ENCODE results near the gene FRS2.
A peak's percentile ranks its signal among the peaks of the same experiment; 100 is the strongest.

FRS2 gene

DNA sequence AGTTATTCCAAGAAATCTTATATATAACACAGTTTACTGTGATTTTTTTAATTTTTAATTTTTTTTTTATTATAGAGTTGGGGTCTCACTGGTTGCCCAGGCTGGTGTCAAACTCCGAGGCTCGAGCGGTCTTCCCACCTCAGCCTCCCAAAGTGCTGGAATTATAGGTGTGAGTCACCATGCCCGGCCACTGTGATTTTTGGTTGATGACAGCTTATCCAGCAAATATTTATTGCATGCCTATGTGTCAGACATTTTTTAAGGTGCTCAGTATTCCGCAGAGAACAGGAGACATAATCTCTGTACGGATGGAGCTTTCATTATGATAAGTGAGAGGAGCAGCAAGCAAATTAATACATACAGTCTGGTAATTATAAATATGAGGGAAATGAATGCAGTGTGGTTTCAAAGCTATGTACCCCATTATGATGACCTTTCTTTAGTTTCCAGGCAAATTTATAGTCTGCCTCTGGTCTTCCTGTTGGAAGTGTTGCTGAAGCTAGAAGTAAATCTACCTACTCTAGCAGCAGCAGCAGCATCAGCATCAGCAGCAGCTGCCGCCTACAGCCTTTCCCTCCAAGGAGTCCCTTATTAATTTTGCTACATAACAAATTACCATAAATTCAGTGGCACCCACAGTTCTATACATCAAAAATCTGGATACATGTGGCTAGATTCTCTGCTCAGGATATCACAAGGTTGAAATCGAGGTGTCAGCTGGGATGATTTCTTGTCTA, 32.3 kb downstream of the FRS2 start:
- no peak for DNase-seq

GRCh38 chr12:69508091-69508490, 37.9 kb downstream of the FRS2 start:
- no peak for DNase-seq

GRCh38 chr12:69508621-69509020, 38.4 kb downstream of the FRS2 start:
- no peak for DNase-seq

DNA sequence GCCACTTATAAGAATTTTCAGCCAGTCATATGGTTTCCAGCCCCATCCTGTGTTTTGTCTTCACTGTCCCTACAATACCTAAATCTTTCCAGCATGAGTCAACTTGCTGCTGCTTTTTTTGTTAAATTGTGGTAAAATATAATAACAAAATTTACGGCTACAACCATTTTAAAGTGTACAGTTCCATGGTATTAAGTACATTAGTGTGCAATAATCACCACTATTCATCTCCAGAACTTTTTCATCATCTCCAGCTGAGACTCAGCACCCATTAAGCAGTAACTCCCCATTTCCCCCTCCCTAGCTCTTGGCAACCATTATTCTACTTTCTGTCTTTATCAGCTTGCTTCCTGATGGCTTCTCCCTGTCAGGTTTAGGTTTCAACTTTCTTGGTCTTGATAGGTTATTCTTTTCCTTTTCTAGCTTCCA, 39.1 kb downstream of the FRS2 start:
- no peak for DNase-seq

DNA sequence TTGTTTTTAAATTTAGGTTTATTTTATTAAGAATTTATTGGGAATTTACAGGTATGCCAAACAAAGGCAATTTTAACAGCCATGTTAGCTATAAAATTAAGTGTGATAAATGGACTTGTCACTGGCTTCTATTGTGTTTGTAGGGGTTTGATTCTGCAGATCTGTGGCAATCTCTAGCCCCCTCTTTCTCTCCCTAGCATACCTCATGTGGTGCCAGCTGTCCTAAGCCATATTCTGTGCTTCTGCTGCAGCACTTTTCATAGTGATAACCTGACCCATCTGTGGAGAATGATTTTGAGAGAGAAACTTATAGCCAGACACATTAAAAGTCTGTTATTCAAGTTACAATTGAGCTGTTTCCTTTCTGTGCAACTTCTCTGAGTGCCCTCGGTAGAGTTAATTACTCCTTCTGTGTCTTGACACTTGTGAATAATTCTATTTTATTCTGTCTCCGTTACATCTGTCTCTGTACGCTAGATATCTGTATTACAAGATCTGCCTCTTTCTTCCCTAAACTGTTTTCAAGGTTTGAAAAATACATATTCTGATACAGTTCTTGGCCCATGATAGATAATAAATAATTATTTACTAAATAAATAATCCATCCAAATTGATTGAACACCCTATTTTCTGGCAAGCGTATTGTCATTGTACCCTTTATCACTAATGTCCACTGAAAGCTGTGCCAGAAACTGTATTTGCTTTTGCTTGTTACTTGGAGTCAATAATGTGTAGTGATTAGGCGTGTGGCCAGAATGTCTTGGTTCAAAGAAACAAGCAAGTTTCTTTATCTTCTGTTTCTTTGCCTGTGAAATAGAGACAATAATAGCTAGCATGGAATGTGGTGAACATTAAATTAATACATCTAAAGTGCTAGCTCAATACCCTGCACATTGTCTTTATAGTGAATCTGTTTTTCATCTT, 40.0 kb downstream of the FRS2 start:
- no peak for DNase-seq

- no peak for DNase-seq
Observed at GRCh38 chr12:69511016-69511415, 40.8 kb downstream of the FRS2 start.

DNA sequence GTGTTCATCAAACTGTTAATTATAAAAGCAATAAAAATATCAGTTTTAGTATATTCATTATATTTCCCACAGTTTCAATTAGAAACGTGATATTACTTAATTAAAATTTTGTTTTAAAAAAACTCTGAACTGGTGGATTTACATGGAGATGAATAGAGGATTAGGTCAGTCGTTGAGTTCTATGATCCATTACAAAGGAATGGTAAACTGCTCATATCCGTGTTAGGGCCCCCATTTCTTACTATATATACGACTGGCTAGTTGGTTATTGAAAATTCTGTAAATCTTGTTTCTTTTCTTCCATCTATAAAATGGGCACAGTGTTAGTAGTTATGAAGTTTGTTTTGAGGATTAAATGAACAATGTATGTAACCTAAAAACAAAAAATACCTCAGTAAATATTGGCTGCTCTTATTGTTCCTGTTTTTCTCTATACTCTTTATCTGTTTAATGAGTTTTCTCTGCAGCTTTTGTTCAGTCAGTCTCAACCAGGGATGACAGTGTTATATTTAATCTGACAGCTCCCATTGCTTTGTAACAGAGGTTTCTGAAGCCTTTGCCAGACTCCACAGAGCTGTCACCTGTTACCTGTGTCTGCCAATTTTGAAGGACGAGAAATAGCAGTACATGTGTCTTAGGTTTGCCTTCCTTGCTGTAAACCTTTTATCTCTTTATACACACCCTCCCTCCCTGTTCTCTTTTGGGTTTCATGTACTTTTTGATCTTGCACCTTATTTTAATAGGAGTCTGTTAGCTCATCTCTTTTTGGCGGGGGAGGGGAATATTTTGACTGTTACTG, 41.5 kb downstream of the FRS2 start:
- DNase-seq: no peak

DNA sequence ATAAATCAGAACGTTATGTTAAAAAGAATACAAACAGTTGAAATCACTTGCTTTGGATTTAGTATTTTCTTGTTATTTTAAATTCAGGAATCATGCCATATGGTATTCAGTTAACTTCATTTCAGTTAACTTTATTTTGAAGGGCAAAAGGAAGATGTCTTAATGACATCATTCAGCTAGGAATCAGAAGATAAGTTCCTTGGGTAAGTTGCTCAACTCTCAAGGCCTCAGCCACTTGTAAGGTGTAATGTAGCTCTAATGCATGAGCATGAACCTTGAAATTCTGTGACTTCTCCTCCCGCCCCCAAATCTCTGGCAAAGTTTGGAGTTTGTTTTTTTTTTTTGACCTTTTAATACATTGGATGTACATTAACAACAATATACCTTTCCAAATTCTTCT, 42.6 kb downstream of the FRS2 start:
- no peak for DNase-seq

- DNase-seq: no peak
Observed at GRCh38 chr12:69513297-69513696, 43.1 kb downstream of the FRS2 start.

DNA sequence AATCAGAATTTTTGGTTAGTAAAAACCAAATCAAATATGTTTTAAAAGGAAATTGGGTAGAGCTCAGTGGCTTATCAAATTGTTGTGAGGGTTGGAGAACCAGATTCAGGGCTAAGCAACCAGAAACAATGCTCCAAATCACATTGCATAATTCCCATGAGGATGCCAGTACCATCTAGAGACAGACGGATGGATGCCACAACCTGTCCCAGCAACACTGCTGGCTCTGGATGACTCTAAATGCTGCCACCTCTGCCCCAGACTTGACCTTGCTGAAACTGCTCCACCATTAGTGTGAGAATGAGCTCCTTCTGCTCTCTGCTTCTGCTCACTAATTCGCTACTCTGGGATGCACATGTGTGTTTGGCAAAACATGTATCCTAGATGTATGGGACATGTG, 43.9 kb downstream of the FRS2 start:
- no peak for DNase-seq

DNA sequence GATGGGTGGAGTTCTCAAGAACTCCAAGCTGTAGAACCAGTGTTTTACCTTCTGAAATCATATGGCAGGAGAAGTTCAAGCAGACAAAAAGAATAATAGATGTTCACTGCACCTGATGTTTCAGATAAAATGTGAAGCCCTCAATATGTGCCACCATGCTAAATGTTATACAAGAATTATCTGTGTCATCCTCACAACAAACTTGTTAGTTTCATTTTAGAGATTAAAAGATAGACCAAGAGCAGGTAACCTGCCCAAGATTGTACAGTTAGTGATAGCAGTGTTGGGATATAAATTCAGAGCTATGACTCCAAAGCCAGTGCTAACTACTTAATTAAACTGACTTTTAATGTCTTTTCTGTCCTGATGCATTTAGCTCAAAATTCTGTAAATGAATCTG, 44.7 kb downstream of the FRS2 start:
- no peak for DNase-seq

GRCh38 chr12:69515394-69515930, 45.3 kb downstream of the FRS2 start:
- DNase-seq: no peak

- no peak for DNase-seq
Observed at GRCh38 chr12:69516950-69517349, 46.8 kb downstream of the FRS2 start.

- no peak for DNase-seq
Observed at GRCh38 chr12:69517406-69517805, 47.2 kb downstream of the FRS2 start.

DNA sequence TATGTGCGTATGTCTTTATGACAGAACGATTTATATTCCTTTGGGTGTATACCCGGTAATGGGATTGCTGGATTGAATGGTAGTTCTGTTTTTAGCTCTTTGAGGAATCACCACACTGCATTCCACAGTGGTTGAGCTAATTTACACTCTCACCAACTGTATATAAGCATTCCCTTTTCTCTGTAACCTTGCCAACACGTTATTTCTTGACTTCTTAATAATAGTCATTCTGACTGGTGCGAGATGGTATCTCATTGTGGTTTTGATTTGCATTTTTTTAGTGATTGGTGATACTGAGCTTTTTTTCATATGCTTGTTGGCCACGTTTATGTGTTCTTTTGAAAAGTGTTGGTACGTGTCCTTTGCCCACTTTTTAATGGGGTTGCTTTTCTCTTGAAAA, 49.7 kb downstream of the FRS2 start:
- DNase-seq: no peak

DNA sequence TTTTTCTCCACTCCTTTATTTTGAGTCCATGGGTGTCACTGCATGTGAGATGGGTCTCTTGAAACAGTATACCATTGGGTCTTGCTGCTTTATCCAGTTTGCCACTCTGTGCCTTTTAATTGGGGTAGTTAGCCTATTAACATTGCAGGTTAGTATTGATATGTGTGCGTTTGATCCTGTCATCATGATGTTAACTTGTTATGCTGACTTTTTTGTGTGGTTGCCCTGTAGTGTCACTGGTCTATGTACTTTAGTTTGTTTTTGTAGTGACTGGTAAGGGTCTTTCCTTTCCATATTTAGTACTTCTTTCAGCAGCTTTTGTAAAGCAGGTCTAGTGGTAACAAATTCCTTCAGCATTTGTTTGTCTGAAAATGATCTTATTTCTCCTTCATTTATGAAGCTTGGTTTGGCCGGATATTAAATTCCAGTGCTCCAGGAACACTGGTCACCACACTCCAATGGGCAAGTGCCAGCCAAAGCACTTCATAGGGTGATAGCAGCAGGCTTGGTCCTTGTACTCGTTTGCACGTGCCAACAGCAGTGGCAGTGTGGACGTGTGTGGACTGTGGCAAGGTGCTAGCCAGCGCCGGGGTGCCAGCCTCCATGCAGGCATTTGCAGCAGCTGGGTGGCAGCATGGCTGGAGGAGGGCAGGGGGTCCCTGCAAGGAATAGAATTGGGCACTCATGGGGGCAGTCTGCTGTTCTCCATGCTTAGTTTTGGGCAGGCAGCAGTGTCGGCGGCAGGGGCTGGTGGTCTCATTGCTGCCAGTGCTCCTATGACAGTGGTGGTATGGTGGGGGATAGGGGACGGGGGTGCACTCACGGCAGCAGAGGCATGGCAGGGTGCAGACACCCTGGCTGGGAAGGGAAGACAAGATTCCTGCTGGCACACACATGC, 53.5 kb downstream of the FRS2 start:
- DNase-seq: no peak

- no peak for DNase-seq
Observed at GRCh38 chr12:69524331-69524630, 54.1 kb downstream of the FRS2 start.

DNA sequence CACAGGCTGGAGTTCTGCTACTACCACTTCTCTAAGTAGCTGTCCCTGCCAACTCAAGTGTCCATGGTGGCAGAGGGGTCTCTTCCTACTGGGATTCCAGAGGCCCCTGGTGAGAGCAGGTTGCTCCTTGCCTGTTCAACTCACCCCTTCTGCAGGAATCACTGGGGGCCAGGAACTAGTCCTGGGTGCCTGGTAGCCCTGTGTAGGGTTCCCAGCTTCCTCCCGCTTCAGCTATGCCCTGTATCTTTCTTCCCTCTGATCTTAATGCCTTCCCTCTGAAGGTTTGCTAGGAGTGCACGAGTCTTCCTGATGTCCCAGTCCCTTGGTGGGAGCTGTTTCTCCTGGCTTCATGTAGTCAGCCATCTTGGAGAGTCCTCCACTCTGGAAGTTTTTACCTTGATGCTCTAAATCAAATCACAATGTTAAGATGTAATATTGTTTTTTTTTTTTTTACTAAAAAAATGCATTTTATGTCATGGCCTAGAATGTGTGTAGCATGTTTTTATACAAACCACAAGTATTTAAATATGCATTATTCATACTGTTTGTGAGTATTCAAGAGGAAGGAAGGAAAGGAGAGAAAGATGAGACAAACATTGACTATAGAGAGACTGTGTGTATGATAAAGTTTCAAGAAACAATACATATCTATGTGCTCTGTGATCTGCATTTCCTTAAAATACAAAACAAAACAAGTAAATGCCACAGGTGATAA, 54.7 kb downstream of the FRS2 start:
- DNase-seq: no peak

DNA sequence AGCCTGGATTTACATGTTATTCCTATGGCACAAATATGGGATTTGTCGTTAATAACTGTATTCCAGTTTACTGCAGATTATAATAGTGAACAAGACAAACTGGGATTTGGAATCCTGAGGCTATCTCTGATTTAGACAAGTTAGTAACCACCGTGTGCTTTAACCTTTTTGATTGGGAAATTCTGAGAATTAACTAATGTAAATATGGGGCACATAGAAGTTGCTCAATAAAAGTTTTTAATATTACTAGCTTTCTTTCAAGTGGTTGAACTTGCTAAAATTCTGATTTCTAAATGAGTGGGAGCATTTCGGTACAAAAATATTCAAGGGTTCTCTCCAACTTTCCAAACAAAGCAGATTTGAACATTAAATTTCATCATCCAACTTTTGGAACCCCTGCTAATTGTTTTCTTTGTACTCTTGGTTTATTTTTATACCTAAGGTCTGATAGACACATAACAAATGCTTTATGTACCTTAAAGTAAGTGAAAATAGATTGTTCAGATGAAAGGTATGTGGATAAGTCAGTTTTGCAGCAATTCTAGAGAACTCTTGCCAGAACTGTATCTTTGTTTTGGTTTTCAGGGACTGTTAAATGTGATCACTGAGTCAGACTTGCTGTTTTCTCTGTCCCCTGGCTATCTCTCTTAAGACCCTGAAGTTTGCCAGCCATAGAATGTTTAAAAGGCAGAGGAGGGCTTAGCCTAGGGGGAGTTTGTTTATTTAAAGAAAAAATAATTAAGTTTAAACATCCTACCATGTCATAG, 57.5 kb downstream of the FRS2 start:
- DNase-seq: peak; percentile 28

DNA sequence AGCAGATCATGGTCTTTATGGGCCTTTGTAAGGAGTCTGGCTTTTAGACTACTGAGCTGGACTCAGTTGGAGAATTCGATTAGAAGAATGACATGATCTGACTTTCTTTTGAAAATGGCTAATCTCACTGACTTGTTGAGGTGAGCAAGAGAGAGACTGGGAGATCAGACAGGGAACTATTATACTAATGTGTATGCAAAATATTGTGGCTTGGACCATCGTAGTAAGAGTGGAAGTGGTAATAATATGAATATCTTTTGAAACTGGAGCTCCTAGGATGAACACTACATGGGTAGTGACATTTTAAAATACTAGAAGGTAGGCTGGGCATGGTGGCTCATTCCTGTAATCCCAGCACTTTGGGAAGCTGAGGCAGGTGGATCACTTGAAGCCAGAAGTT, 58.8 kb downstream of the FRS2 start:
- no peak for DNase-seq

DNA sequence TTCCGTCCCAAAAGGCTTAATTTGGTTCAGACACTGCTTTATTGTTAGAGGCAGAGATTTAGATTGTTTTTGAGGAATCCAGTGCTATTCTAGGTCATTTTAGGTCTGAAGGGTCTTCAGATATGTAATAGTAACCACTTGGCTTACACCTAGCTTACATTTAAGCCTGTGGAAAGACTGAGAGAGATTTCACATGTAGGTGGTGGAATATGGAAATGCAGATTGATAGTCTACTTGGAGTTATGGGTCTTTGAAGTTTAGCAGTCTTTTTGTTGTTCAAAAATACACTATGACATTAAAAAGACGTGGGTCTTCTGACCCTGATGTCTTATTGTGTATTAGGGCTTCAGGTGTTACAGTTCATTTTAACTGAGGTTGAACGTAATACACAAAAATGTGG, 63.7 kb downstream of the FRS2 start:
- DNase-seq: no peak
